Measurements from ENCODE around the gene PIP4K2A. TPM values are rescaled to one million over a fixed set of nuclear protein-coding genes. Genes with fewer than 3 reads are reported as not detected.

Gene PIP4K2A
- total and polyA plus RNA-seq, 2 experiments from 2014 or later: 39.9 to 40.1 TPM

DNA sequence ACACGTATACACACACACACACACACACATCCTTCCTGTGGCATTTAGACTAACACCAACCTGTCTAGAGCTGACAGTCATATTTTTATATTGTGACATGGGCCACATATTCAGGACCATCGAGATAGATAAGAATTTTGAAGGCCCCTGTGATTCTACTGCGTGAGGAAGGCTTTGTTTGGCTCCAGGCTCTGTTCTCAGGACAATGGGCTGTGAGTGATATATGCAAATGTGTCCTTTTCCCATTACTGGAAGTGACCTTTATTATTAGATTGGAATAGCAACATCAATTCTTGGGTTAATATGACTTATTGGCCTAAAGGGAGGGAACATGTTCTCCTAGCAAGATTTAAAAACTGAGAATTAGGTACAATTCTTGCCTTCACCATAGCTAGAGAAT, 213.0 kb downstream of the PIP4K2A start:
- no peak overlapping the region for H2AFZ ChIP-seq
- Mint-ChIP-seq H3K4me3 (no peak overlapping the region), H3K9me3 (no peaks in the 10 kb centered on the region), H3K36me3 (ENCODE audit: low read depth) (no peaks in the 10 kb centered on the region), H3K27ac (no peak overlapping the region), H3K27me3 (ENCODE audit: insufficient read depth, low read depth, poor library complexity) (peaks cover 8% of the 10 kb centered on the region), H3K4me1 (no peaks in the 10 kb centered on the region)
- H3K4me3 ChIP-seq: no peak overlapping the region
- no peak for TF ChIP-seq ZNF114 (CRISPR knock-in tag; IDR thresholded peaks at IDR 0.05)
- TF ChIP-seq, protein P1, sequence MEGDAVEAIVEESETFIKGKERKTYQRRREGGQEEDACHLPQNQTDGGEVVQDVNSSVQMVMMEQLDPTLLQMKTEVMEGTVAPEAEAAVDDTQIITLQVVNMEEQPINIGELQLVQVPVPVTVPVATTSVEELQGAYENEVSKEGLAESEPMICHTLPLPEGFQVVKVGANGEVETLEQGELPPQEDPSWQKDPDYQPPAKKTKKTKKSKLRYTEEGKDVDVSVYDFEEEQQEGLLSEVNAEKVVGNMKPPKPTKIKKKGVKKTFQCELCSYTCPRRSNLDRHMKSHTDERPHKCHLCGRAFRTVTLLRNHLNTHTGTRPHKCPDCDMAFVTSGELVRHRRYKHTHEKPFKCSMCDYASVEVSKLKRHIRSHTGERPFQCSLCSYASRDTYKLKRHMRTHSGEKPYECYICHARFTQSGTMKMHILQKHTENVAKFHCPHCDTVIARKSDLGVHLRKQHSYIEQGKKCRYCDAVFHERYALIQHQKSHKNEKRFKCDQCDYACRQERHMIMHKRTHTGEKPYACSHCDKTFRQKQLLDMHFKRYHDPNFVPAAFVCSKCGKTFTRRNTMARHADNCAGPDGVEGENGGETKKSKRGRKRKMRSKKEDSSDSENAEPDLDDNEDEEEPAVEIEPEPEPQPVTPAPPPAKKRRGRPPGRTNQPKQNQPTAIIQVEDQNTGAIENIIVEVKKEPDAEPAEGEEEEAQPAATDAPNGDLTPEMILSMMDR (conservative IDR thresholded peaks at IDR 0.05; ENCODE audit: low read depth in 2 of 2): no peak
- TF ChIP-seq, protein P2, sequence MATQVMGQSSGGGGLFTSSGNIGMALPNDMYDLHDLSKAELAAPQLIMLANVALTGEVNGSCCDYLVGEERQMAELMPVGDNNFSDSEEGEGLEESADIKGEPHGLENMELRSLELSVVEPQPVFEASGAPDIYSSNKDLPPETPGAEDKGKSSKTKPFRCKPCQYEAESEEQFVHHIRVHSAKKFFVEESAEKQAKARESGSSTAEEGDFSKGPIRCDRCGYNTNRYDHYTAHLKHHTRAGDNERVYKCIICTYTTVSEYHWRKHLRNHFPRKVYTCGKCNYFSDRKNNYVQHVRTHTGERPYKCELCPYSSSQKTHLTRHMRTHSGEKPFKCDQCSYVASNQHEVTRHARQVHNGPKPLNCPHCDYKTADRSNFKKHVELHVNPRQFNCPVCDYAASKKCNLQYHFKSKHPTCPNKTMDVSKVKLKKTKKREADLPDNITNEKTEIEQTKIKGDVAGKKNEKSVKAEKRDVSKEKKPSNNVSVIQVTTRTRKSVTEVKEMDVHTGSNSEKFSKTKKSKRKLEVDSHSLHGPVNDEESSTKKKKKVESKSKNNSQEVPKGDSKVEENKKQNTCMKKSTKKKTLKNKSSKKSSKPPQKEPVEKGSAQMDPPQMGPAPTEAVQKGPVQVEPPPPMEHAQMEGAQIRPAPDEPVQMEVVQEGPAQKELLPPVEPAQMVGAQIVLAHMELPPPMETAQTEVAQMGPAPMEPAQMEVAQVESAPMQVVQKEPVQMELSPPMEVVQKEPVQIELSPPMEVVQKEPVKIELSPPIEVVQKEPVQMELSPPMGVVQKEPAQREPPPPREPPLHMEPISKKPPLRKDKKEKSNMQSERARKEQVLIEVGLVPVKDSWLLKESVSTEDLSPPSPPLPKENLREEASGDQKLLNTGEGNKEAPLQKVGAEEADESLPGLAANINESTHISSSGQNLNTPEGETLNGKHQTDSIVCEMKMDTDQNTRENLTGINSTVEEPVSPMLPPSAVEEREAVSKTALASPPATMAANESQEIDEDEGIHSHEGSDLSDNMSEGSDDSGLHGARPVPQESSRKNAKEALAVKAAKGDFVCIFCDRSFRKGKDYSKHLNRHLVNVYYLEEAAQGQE (IDR thresholded peaks at IDR 0.05; ENCODE audit: unreplicated experiment): no peak
- TF ChIP-seq, protein P3, sequence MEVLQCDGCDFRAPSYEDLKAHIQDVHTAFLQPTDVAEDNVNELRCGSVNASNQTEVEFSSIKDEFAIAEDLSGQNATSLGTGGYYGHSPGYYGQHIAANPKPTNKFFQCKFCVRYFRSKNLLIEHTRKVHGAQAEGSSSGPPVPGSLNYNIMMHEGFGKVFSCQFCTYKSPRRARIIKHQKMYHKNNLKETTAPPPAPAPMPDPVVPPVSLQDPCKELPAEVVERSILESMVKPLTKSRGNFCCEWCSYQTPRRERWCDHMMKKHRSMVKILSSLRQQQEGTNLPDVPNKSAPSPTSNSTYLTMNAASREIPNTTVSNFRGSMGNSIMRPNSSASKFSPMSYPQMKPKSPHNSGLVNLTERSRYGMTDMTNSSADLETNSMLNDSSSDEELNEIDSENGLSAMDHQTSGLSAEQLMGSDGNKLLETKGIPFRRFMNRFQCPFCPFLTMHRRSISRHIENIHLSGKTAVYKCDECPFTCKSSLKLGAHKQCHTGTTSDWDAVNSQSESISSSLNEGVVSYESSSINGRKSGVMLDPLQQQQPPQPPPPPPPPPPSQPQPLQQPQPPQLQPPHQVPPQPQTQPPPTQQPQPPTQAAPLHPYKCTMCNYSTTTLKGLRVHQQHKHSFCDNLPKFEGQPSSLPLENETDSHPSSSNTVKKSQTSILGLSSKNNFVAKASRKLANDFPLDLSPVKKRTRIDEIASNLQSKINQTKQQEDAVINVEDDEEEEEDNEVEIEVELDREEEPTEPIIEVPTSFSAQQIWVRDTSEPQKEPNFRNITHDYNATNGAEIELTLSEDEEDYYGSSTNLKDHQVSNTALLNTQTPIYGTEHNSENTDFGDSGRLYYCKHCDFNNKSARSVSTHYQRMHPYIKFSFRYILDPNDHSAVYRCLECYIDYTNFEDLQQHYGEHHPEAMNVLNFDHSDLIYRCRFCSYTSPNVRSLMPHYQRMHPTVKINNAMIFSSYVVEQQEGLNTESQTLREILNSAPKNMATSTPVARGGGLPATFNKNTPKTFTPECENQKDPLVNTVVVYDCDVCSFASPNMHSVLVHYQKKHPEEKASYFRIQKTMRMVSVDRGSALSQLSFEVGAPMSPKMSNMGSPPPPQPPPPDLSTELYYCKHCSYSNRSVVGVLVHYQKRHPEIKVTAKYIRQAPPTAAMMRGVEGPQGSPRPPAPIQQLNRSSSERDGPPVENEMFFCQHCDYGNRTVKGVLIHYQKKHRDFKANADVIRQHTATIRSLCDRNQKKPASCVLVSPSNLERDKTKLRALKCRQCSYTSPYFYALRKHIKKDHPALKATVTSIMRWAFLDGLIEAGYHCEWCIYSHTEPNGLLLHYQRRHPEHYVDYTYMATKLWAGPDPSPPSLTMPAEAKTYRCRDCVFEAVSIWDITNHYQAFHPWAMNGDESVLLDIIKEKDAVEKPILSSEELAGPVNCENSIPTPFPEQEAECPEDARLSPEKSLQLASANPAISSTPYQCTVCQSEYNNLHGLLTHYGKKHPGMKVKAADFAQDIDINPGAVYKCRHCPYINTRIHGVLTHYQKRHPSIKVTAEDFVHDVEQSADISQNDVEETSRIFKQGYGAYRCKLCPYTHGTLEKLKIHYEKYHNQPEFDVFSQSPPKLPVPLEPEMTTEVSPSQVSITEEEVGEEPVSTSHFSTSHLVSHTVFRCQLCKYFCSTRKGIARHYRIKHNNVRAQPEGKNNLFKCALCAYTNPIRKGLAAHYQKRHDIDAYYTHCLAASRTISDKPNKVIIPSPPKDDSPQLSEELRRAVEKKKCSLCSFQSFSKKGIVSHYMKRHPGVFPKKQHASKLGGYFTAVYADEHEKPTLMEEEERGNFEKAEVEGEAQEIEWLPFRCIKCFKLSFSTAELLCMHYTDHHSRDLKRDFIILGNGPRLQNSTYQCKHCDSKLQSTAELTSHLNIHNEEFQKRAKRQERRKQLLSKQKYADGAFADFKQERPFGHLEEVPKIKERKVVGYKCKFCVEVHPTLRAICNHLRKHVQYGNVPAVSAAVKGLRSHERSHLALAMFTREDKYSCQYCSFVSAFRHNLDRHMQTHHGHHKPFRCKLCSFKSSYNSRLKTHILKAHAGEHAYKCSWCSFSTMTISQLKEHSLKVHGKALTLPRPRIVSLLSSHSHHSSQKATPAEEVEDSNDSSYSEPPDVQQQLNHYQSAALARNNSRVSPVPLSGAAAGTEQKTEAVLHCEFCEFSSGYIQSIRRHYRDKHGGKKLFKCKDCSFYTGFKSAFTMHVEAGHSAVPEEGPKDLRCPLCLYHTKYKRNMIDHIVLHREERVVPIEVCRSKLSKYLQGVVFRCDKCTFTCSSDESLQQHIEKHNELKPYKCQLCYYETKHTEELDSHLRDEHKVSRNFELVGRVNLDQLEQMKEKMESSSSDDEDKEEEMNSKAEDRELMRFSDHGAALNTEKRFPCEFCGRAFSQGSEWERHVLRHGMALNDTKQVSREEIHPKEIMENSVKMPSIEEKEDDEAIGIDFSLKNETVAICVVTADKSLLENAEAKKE (CRISPR knock-in tag; IDR thresholded peaks at IDR 0.05): no peak
- no peak for TF ChIP-seq STAT1 (IDR thresholded peaks at IDR 0.05; ENCODE audit: unreplicated experiment)
- TF ChIP-seq, protein P4, sequence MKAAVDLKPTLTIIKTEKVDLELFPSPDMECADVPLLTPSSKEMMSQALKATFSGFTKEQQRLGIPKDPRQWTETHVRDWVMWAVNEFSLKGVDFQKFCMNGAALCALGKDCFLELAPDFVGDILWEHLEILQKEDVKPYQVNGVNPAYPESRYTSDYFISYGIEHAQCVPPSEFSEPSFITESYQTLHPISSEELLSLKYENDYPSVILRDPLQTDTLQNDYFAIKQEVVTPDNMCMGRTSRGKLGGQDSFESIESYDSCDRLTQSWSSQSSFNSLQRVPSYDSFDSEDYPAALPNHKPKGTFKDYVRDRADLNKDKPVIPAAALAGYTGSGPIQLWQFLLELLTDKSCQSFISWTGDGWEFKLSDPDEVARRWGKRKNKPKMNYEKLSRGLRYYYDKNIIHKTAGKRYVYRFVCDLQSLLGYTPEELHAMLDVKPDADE (IDR thresholded peaks at IDR 0.05): no peak
- TF ChIP-seq POLR2AphosphoS5 (IDR thresholded peaks at IDR 0.05; ENCODE audit: low read depth): no peak
- no peak for TF ChIP-seq ZNF331 (CRISPR knock-in tag; IDR thresholded peaks at IDR 0.05; ENCODE audit: low read depth)
- no peak for TF ChIP-seq EZH2phosphoT487 (IDR thresholded peaks at IDR 0.05; ENCODE audit: unreplicated experiment)
- TF ChIP-seq EZH2 (IDR thresholded peaks at IDR 0.05; ENCODE audit: low read depth, unreplicated experiment): no peak
- no peak for TF ChIP-seq JUNB (IDR thresholded peaks at IDR 0.05; ENCODE audit: unreplicated experiment)
- TF ChIP-seq CREB1 (CRISPR knock-in tag; IDR thresholded peaks at IDR 0.05; ENCODE audit: low read depth): no peak
- TF ChIP-seq NANOG (IDR thresholded peaks at IDR 0.05; ENCODE audit: borderline replicate concordance): no peak
- H3K27ac ChIP-seq (ENCODE audit: low read depth): no peak overlapping the region
- no peaks in the 10 kb centered on the region for H3K4me1 ChIP-seq (ENCODE audit: insufficient read depth)
- no peaks in the 10 kb centered on the region for H3K27me3 ChIP-seq (ENCODE audit: insufficient read depth)
- H3K79me2 ChIP-seq (replicated peaks; ENCODE audit: insufficient read depth): no peaks in the 10 kb centered on the region
- H4K20me1 ChIP-seq (replicated peaks; ENCODE audit: insufficient read depth): no peaks in the 10 kb centered on the region
- no peak overlapping the region for H3K4me2 ChIP-seq
- H3K36me3 ChIP-seq (ENCODE audit: insufficient read depth): no peaks in the 10 kb centered on the region
- DNase-seq (ENCODE audit: low spot score) (no peak), ATAC-seq (no peak)
- H3K9me2 ChIP-seq (ENCODE audit: insufficient read depth): no peaks in the 10 kb centered on the region
- no peaks in the 10 kb centered on the region for H3F3A ChIP-seq (replicated peaks; ENCODE audit: low read depth)
